ENCODE data around the gene SLC9A2. TPM values are rescaled to one million over a fixed set of nuclear protein-coding genes. Genes with fewer than 3 reads are reported as not detected.

SLC9A2 gene
- total RNA-seq, 1 donor from 2014 or later, result not detected

GRCh38 chr2:102578376-102578775 lies 41.0 kb upstream of the SLC9A2 start:
- Histone ChIP-seq H3K27ac (no peak overlapping the region), H3K4me2 (no peak overlapping the region), H4K20me1 (ENCODE audit: low read depth) (no peaks in the 10 kb centered on the region), H3K4me1 (no peaks in the 10 kb centered on the region), H3K27me3 (no peaks in the 10 kb centered on the region), H3K79me2 (ENCODE audit: low read depth) (no peaks in the 10 kb centered on the region), H3K9ac (no peak overlapping the region), H3F3A (ENCODE audit: low read depth) (no peaks in the 10 kb centered on the region), H3K4me3 (no peak overlapping the region), H3K36me3 (no peaks in the 10 kb centered on the region), H3K9me3 (ENCODE audit: low read depth) (no peaks in the 10 kb centered on the region), H2AFZ (replicated peaks) (no peak overlapping the region)
- no peaks in the 10 kb centered on the region for H3K36me3 Mint-ChIP-seq
- DNase-seq (ENCODE audit: low spot score), result no peak
- no peaks in the 10 kb centered on the region for H3K27me3 Mint-ChIP-seq (ENCODE audit: insufficient read depth, low read depth)
- no peak overlapping the region for H3K27ac Mint-ChIP-seq
- TF ChIP-seq EZH2 (IDR thresholded peaks at IDR 0.05) (no peak), CTCF (IDR thresholded peaks at IDR 0.05) (no peak), EZH2phosphoT487 (IDR thresholded peaks at IDR 0.05) (no peak)
- H3K9me3 Mint-ChIP-seq, result peaks cover 11% of the 10 kb centered on the region
- H3K4me1 Mint-ChIP-seq, result no peaks in the 10 kb centered on the region
- H3K4me3 Mint-ChIP-seq, result no peak overlapping the region

GRCh38 chr2:102581911-102582310 lies 37.4 kb upstream of the SLC9A2 start:
- Histone ChIP-seq H3K9me3 (ENCODE audit: low read depth) (no peaks in the 10 kb centered on the region), H3K9ac (no peak overlapping the region), H2AFZ (replicated peaks) (no peak overlapping the region), H4K20me1 (ENCODE audit: low read depth) (no peaks in the 10 kb centered on the region), H3K4me3 (no peak overlapping the region), H3K27ac (no peak overlapping the region), H3K4me2 (no peak overlapping the region), H3K27me3 (no peaks in the 10 kb centered on the region), H3F3A (ENCODE audit: low read depth) (peaks cover 11% of the 10 kb centered on the region), H3K79me2 (ENCODE audit: low read depth) (no peaks in the 10 kb centered on the region), H3K36me3 (no peaks in the 10 kb centered on the region), H3K4me1 (peaks cover 17% of the 10 kb centered on the region)
- no peak for DNase-seq (ENCODE audit: low spot score)
- Mint-ChIP-seq H3K4me3 (no peak overlapping the region), H3K27me3 (ENCODE audit: insufficient read depth, low read depth) (no peaks in the 10 kb centered on the region), H3K9me3 (peaks cover 2% of the 10 kb centered on the region), H3K36me3 (no peaks in the 10 kb centered on the region), H3K27ac (no peak overlapping the region), H3K4me1 (no peaks in the 10 kb centered on the region)
- TF ChIP-seq CTCF (IDR thresholded peaks at IDR 0.05) (no peak), EZH2 (IDR thresholded peaks at IDR 0.05) (no peak), EZH2phosphoT487 (IDR thresholded peaks at IDR 0.05) (no peak)

- Histone ChIP-seq H3K9me3 (ENCODE audit: low read depth) (no peaks in the 10 kb centered on the region), H3F3A (ENCODE audit: low read depth) (peaks cover 11% of the 10 kb centered on the region), H3K79me2 (ENCODE audit: low read depth) (no peaks in the 10 kb centered on the region), H3K4me3 (no peak overlapping the region), H2AFZ (replicated peaks) (no peak overlapping the region), H3K4me2 (no peak overlapping the region), H4K20me1 (ENCODE audit: low read depth) (no peaks in the 10 kb centered on the region), H3K27ac (no peak overlapping the region), H3K4me1 (peaks cover 17% of the 10 kb centered on the region), H3K27me3 (no peaks in the 10 kb centered on the region), H3K9ac (no peak overlapping the region), H3K36me3 (no peaks in the 10 kb centered on the region)
- Mint-ChIP-seq H3K9me3 (peaks cover 2% of the 10 kb centered on the region), H3K4me1 (no peaks in the 10 kb centered on the region), H3K27ac (no peak overlapping the region), H3K4me3 (no peak overlapping the region), H3K36me3 (no peaks in the 10 kb centered on the region), H3K27me3 (ENCODE audit: insufficient read depth, low read depth) (no peaks in the 10 kb centered on the region)
- DNase-seq (ENCODE audit: low spot score), result no peak
- no peak for TF ChIP-seq CTCF (IDR thresholded peaks at IDR 0.05)
- no peak for TF ChIP-seq EZH2phosphoT487 (IDR thresholded peaks at IDR 0.05)
- no peak for TF ChIP-seq EZH2 (IDR thresholded peaks at IDR 0.05)
These were observed 36.5 kb upstream of the SLC9A2 start for GRCh38 chr2:102582845-102583244.

All from neural progenitor cell (in vitro differentiated cells).